HK-2 (cell line): ENCODE data around the gene IPPK.
A peak's percentile ranks its signal among the peaks of the same experiment; 100 is the strongest.

ENCODE experiments used
- DNase-seq: peaks from one replicate; pipeline ENCODE4 v3.0.0-alpha.2; 2018; ENCODE audit not compliant: unreplicated experiment

IPPK gene, protein sequence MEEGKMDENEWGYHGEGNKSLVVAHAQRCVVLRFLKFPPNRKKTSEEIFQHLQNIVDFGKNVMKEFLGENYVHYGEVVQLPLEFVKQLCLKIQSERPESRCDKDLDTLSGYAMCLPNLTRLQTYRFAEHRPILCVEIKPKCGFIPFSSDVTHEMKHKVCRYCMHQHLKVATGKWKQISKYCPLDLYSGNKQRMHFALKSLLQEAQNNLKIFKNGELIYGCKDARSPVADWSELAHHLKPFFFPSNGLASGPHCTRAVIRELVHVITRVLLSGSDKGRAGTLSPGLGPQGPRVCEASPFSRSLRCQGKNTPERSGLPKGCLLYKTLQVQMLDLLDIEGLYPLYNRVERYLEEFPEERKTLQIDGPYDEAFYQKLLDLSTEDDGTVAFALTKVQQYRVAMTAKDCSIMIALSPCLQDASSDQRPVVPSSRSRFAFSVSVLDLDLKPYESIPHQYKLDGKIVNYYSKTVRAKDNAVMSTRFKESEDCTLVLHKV

GRCh38 chr9:92669890-92670708 is at the start of gene IPPK:
Gene IPPK (minus strand): TSS chr9:92670131. CDS start chr9:92669988, 143 bp downstream.
- peak; percentile 97 for DNase-seq

GRCh38 chr9:92719028-92719647 is 49.2 kb upstream of the IPPK start:
- no peak for DNase-seq

- DNase-seq, result no peak
Observed at GRCh38 chr9:92718086-92719001, 48.4 kb upstream of the IPPK start.

- no peak for DNase-seq
Observed at GRCh38 chr9:92717201-92718085, 47.5 kb upstream of the IPPK start.

- DNase-seq, result peak; percentile 67
Observed at GRCh38 chr9:92716557-92716956, 46.6 kb upstream of the IPPK start.

GRCh38 chr9:92715488-92716231 is 45.7 kb upstream of the IPPK start:
- no peak for DNase-seq

GRCh38 chr9:92714787-92715487 is 45.0 kb upstream of the IPPK start:
- DNase-seq, result no peak

- no peak for DNase-seq
Observed at GRCh38 chr9:92714016-92714415, 44.1 kb upstream of the IPPK start.

- no peak for DNase-seq
Observed at GRCh38 chr9:92713528-92713927, 43.6 kb upstream of the IPPK start.

DNA sequence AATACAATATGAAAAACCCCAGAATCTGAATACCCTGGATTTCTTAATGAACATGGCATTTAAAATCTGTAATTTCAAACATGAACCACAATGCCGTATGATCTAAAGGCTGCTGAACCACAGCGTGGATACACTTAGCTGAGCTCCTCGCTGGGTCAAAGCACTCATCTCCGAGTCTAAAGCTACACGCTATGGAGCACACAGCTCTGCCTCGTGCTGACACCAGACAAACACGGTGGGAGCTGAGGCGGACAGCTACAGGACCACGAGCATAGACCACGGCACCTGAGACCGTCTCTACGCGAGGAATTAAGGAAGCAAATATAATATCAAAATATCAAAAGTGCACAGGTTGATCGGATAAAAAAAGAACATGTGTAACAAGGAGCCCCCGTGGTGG is 42.8 kb upstream of the IPPK start:
- no peak for DNase-seq

- no peak for DNase-seq
Observed at GRCh38 chr9:92711844-92712243, 41.9 kb upstream of the IPPK start.

GRCh38 chr9:92711146-92711545 is 41.2 kb upstream of the IPPK start:
- DNase-seq, result no peak

DNA sequence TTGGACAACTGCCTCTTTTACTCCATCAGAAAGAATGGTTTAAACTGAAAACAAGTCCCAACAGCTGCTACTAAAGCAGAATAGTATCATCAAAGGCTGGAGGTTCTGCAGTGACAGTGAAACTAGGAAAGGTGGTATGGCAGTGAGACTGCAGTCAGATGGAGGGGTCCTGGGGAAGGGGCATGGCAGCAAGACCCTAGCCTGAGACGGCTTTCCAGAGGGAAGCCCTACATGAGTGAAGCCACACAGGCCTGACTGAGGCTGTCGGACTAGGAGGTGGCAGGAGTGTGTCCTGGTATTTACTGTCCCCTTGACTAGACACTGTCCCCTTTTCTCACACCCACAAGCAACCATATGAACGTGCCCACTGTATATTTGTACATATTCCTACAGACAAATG is 40.4 kb upstream of the IPPK start:
- DNase-seq, result no peak

GRCh38 chr9:92709954-92710353 is 40.0 kb upstream of the IPPK start:
- DNase-seq, result no peak

DNA sequence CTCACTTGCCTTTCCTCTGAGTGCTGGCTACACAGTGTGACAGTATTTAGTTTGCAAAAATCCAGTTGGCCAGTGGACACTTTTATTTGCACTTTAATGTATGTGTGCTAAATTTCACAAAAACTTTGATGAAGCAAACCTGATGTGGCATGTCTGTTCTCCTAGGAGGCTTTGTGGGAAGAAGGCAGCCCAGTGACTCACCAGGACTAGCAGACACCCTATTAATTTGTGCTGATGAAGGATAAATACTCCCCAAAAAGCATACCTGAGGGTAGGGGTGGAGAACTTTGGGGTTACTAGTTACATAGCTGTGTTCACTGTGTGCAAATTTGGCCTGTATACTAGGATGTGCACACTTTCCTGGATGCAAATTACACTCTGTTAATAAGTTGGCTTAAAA is 39.3 kb upstream of the IPPK start:
- no peak for DNase-seq

- no peak for DNase-seq
Observed at GRCh38 chr9:92707530-92707929, 37.6 kb upstream of the IPPK start.

DNA sequence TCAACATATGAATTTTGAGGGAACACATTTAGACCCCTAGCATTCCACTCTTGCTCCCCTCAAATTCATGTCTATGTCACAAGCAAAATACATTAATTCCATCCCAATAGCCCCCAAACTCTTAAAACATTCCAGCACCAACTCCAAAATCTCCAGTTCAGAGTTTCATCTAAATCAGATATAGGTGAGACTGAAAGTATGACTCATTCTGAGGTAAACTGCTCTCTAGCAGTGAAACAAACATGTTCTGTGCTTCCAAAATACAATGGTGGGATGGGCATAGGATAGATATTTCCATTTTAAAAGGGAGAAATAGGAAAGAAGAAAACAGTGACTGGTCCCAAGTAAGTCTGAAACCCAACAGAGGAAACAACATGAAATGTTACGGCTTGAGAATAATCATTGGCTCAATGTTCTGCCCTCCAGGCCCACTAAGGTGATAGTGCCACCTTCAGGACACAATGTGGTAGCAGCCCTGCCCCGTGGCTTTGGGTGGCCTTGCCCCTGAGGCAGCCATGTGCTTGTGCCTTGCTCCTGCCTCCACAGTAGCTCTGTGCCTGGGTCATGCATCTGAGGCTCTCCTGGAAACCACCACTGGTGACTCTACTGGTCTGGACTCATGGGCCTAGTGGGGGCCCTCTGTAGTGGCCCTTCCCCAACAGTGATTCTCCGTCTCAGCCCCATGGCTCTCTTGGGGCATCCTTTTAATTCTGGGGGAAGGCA is 36.4 kb upstream of the IPPK start:
- peak; percentile 29 for DNase-seq

DNA sequence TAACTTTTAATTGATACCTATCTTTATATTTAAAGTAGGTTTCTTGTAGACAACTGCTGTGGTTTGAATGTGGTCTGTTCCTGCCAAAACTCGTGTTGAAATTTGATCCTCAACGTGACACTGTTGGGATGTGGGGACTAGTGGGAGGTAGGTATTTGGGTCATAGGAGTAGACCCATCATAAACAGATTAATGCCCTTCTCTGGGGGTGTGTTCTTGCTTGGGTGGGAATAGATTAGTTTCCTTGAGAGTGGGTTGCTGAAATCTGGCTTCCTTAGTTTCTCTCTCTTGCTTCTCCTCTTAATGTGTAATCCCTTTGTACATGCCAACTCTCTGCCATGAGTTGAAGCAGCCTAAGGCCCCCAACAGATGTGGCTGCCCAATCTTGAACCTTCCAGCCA is 34.6 kb upstream of the IPPK start:
- no peak for DNase-seq
